Measurements from ENCODE around the gene CIC.
"Not testable (repeated sequence)": the region's sequence is repeated elsewhere in the genome, so short reads cannot be mapped to it uniquely, and the experiment has no call there.

The CIC gene

DNA sequence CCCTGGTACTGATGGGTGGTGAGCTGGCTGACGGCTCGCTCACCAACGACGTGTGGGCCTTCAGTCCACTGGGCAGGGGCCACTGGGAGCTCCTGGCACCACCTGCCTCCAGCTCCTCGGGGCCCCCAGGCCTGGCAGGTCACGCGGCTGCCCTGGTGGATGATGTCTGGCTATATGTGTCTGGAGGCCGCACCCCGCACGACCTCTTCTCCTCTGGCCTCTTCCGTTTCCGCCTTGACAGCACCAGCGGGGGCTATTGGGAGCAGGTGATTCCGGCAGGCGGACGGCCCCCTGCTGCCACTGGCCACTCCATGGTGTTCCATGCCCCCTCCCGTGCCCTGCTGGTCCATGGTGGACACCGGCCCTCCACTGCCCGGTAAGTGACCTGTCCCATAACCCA lies 66.9 kb downstream of the CIC start:
- DNase-seq = no peak

DNA sequence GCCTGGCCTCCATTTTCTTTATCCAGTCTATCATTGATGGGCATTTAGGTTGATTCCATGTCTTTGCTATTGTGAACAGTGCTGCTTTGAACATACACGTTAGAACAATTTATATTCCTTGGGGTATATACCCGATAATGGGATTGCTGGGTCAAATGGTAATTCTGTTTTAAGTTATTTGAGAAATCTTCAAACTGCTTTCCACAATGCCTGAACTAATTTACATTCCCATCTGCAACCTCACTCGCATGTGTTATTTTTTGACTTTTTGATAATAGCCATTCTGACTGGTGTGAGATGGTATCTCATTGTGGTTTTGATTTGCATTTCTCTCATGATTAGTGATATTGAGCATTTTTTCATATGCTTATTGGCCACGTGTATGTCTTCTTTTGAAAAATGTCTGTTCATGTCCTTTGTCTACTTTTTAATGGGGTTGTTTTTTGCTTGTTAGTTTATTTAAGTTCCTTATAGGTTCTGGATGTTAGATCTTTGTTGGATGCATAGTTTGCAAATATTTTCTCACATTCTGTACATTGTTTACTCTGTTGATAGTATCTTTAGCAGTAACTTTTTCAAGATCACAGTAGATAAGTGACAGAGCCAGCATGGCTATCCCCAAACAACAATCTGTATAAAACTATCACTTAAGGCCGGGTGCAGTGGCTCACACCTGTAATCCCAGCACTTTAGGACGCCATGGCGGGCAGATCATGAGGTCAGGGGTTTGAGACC lies 70.2 kb downstream of the CIC start:
- not testable (repeated sequence) for DNase-seq

DNA sequence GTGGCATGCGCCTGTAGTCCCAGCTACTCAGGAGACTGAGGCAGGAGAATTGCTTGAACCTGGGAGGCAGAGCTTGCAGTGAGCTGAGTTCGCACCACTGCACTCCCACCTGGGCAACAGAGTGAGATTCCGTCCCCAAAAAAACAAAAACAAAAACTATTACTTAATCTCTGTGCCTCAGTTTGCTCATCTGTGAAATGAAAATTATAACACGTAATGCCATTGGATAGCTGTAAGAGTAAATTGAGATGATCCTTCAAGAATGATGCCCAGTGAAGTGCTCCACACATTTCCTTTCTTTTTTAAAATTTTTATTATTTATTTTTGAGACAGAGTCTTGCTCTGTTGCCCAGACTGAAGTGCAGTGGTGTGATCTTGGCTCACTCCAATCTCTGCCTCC lies 70.9 kb downstream of the CIC start:
- DNase-seq = not testable (repeated sequence)

DNA sequence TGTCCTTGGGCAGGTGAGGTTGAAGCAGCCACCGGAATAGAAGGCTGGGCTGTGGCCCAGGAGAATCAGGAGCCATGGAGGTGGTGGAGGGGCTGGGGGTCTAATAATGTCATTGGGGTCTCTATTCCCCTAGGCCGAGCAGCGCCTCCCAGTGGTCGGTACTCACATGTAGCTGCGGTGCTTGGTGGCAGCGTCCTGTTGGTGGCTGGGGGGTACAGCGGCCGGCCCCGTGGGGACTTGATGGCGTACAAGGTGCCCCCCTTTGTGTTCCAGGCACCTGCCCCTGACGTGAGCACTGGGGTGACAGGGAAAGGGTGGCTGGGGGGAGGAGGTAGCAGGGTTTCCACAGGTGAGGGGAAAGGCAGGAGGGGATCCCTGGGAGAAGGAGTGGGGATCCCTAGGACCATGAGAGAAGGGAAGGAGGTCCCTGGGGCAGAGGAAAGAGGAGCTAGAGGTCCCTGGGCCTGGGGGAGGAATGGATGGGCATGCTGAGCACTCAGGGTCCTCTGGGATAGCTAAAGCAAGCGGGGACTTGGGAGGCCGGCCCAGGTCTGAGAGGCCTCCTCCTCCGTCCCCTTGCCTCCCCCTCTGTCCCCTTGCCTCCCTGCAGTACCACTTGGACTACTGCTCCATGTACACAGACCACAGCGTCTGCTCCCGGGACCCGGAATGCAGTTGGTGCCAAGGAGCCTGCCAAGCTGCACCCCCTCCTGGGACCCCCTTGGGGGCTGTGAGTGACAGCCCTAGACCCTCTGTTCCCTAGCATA lies 74.5 kb downstream of the CIC start:
- no peak for DNase-seq

DNA sequence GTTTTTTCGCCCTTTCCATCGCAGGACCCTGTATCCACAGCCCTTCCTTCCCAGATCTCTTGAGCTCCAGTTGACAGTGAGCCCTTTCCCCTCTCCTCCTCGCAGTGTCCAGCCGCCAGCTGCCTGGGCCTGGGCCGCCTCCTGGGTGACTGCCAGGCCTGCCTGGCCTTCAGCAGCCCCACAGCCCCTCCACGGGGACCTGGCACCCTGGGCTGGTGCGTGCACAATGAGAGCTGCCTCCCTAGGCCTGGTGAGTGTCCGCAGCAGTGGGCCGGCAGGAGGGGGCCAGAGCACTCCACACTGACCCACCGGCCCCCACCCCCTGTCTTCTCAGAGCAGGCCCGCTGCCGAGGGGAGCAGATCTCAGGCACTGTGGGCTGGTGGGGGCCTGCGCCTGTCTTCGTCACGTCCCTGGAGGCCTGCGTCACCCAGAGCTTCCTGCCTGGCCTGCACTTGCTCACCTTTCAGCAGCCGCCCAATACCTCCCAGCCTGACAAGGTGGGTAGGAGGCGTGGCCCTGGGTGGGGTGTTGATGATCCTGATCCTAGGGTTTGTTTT lies 75.4 kb downstream of the CIC start:
- no peak for DNase-seq
